ENCODE measurements around the gene FGD3. TPM values are rescaled to one million over a fixed set of nuclear protein-coding genes. Genes with fewer than 3 reads are reported as not detected.

Gene FGD3
- total RNA-seq, 2 donors from 2014 or later: 1.8 to 2.3 TPM

DNA sequence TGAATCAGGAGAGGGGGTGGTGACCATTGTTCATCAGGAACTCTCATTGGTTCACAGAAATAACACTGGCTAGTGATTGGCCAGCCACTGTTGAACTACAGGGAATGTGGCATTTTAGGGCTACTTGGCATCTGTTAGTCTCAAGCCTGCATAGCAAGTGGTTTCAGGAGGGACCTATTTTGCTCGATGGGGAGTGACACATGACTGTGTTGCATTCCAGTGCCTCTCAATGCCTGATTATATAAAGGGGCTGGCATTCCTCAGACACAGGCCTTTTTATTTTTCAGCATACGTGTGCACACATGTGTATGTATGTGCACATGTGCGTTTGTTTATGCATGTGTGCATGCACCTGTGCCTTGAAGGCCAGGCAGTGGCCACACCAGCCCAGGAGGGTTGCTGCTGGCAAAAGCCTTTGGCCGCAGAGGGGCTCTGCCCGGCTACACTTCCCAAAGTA is 23.2 kb downstream of the FGD3 start:
- DNase-seq: no peak
- Histone ChIP-seq H3K9me3 (no peaks in the 10 kb centered on the region), H3K27ac (no peak overlapping the region), H3K36me3 (no peaks in the 10 kb centered on the region), H3K9ac (ENCODE audit: low read depth in 2 of 2, low read length in 2 of 2) (no peak overlapping the region), H3K4me3 (no peak overlapping the region), H3K4me1 (no peaks in the 10 kb centered on the region), H3K27me3 (no peaks in the 10 kb centered on the region)
- TF ChIP-seq, protein P1, sequence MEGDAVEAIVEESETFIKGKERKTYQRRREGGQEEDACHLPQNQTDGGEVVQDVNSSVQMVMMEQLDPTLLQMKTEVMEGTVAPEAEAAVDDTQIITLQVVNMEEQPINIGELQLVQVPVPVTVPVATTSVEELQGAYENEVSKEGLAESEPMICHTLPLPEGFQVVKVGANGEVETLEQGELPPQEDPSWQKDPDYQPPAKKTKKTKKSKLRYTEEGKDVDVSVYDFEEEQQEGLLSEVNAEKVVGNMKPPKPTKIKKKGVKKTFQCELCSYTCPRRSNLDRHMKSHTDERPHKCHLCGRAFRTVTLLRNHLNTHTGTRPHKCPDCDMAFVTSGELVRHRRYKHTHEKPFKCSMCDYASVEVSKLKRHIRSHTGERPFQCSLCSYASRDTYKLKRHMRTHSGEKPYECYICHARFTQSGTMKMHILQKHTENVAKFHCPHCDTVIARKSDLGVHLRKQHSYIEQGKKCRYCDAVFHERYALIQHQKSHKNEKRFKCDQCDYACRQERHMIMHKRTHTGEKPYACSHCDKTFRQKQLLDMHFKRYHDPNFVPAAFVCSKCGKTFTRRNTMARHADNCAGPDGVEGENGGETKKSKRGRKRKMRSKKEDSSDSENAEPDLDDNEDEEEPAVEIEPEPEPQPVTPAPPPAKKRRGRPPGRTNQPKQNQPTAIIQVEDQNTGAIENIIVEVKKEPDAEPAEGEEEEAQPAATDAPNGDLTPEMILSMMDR (IDR thresholded peaks at IDR 0.05): no peak
- intact Hi-C loops (cut with DNase I): no loop called here

DNA sequence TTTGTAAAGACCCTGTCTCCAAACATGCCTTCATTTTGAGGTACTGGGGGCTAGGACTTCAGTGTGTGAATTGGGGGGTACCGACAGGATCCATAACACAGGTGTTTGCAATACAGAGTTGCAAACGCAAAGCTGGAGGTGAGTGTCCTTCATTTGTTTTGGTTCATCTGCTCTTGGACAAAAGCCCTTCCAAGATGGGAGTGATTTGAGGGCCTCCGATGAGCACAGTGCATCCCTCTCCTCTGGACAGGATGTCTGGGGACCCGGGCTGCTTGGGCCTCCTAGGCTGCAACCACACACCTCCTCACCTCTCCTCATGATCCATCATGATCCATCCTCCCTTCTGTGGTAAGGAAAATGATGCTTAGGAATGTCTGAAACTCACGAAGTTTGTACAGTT is 23.8 kb downstream of the FGD3 start:
- TF ChIP-seq, protein P1 (IDR thresholded peaks at IDR 0.05): no peak
- H3K36me3 ChIP-seq: no peaks in the 10 kb centered on the region
- no peaks in the 10 kb centered on the region for H3K27me3 ChIP-seq
- H3K9ac ChIP-seq (ENCODE audit: low read depth in 2 of 2, low read length in 2 of 2): no peak overlapping the region
- no peaks in the 10 kb centered on the region for H3K4me1 ChIP-seq
- H3K27ac ChIP-seq: no peak overlapping the region
- H3K9me3 ChIP-seq: no peaks in the 10 kb centered on the region
- intact Hi-C loops (cut with DNase I): no loop called here
- no peak overlapping the region for H3K4me3 ChIP-seq
- DNase-seq: no peak

DNA sequence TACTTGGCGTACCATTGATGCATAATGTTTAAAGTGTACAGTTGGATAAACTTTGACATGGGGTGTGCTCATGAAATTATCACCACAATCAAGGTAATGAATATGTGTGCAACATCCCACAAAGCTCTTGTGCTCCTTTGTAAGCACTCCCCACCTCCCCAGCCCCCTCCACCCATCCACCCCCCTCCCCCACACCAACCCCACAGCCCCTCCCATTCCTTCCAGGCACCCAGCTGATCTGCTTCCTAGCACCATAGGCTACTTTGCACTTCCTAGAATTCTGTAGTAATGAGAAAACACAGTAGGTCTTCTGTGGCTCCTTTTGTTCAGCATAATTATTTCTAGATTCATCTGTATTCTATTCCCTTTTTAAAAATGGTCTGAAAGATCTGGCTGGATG is 24.5 kb downstream of the FGD3 start:
- no peaks in the 10 kb centered on the region for H3K4me1 ChIP-seq
- intact Hi-C loops (cut with DNase I): no loop called here
- no peak overlapping the region for H3K9ac ChIP-seq (ENCODE audit: low read depth in 2 of 2, low read length in 2 of 2)
- H3K4me3 ChIP-seq: no peak overlapping the region
- H3K36me3 ChIP-seq: no peaks in the 10 kb centered on the region
- TF ChIP-seq, protein P1 (IDR thresholded peaks at IDR 0.05): no peak
- H3K27ac ChIP-seq: no peak overlapping the region
- no peaks in the 10 kb centered on the region for H3K9me3 ChIP-seq
- no peaks in the 10 kb centered on the region for H3K27me3 ChIP-seq
- no peak for DNase-seq

DNA sequence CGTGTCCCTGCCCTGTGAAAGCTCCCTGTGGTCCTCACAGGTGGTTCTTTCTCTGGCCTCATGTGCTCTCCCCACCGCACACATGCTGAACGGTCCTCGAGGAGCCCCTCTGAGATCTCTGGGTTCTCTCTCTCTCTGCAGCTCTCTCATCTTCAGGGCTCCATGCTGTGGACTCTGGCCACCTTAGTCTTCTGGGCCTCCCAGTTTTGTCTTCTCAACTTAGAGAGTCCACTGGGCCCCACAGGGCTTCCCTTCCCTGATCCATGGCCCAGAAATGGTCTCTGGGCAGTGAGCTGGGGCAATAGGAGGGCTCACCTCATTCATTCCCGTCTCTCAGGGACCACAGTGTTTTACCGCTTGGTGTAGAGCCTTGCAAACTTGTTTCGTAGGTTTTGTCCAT is 26.4 kb downstream of the FGD3 start:
- no peak overlapping the region for H3K27ac ChIP-seq
- DNase-seq: no peak
- H3K36me3 ChIP-seq: no peaks in the 10 kb centered on the region
- H3K27me3 ChIP-seq: no peaks in the 10 kb centered on the region
- intact Hi-C loops (cut with DNase I): no loop called here
- no peaks in the 10 kb centered on the region for H3K4me1 ChIP-seq
- TF ChIP-seq, protein P1 (IDR thresholded peaks at IDR 0.05): no peak
- no peak overlapping the region for H3K4me3 ChIP-seq
- H3K9me3 ChIP-seq: no peaks in the 10 kb centered on the region
- no peak overlapping the region for H3K9ac ChIP-seq (ENCODE audit: low read depth in 2 of 2, low read length in 2 of 2)

DNA sequence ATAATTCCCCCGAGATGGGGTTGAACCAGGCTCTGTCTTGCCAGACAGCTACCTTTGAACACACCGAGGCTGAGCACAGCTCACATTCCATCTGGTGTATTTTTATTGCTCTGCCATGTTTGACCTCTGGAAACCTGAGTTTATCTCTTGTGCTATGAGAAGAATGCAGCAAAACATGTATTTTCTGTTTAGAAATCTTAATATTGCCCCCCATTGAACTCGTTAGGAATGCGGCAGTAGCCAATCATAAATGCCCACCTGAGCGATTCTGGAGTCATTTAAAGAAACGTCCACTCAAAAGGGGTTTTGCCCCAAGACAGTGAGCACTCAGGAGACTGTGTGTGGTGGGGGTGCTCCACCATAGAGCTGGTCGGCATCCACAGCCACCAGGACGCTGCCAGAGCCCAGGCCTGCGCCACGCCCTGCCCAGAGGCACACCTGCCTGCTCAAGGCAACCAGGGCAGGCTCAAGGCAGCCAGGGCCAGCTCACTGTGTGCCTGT is 26.9 kb downstream of the FGD3 start:
- H3K9me3 ChIP-seq: no peaks in the 10 kb centered on the region
- H3K4me1 ChIP-seq: no peaks in the 10 kb centered on the region
- TF ChIP-seq, protein P1 (IDR thresholded peaks at IDR 0.05): no peak
- intact Hi-C loops (cut with DNase I): no loop called here
- no peak overlapping the region for H3K4me3 ChIP-seq
- no peaks in the 10 kb centered on the region for H3K27me3 ChIP-seq
- no peak overlapping the region for H3K9ac ChIP-seq (ENCODE audit: low read depth in 2 of 2, low read length in 2 of 2)
- no peak for DNase-seq
- no peak overlapping the region for H3K27ac ChIP-seq
- H3K36me3 ChIP-seq: no peaks in the 10 kb centered on the region
